Measurements from ENCODE around the gene DNASE1. TPM values are rescaled to one million over a fixed set of nuclear protein-coding genes. Genes with fewer than 3 reads are reported as not detected.

Gene DNASE1
- total and polyA plus RNA-seq, 12 donors, result 3.3 to 15.9 (median 7.4) TPM

DNA sequence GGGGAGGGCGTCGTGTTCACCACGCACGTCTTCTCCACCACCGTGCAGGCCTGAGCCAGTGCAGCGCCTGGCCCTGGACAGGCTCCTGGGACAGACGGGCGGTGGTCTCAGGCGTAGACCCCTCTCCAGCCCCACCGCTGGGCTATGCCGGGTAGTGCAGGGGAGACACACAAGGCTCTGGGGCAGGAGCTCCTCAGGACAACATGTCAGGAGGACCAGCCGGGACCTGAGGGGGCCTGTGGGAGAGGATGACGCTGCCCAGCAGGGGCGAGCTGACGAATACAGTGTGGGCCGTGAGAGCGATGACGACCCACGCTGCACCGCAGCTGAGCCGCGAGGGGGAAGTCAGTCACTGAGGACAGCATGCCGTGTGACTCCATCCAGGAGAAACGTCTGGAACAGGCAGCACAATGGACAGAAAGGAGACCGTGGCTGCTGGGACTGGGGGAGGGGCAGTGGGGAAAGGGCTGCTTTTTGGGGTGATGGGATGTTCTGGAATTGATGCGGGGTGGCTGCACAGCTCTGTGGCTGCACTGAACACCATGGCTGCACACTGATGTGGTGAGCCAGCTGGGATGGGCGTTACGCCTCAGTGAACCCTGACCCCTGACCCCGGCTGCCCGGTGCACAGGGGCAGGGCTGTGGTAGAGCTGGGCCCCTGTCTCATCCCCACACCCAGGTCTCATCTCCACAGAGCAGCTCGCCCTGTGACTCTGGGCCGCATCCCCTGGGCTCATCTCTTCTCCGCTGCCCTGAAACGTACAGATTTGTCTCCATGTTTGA, 20.2 kb downstream of the DNASE1 start:
- no peak for ATAC-seq
- TF ChIP-seq CTCF (IDR thresholded peaks at IDR 0.05), result no peak
- H3K4me3 ChIP-seq, result no peak overlapping the region
- no peak overlapping the region for H3K27ac ChIP-seq
- DNase-seq, result no peak
- H3K27me3 ChIP-seq, result no peaks in the 10 kb centered on the region
- no peaks in the 10 kb centered on the region for H3K9me3 ChIP-seq
- WGBS, 2 donors, result 90 to 91% methylated on average over 34 of the region's 34 CpGs
- intact Hi-C loops (cut with DNase I), result no loop called here
- peaks cover 0 to 93% (median 23%) of the 10 kb centered on the region in 9 donors for H3K36me3 ChIP-seq
- H3K4me1 ChIP-seq, result peaks cover 0 to 27% (median 16%) of the 10 kb centered on the region in 9 donors

GRCh38 chr16:3675601-3676130, 21.2 kb downstream of the DNASE1 start:
- peaks cover 0 to 99% (median 27%) of the 10 kb centered on the region in 9 donors for H3K36me3 ChIP-seq
- intact Hi-C loops (cut with DNase I), result no loop called here
- H3K4me1 ChIP-seq, result peaks cover 0 to 30% (median 16%) of the 10 kb centered on the region in 9 donors
- H3K27ac ChIP-seq, result peak overlapping the region in 2 of 10 donors; percentile 30 to 48
- peak in 7 of 8 donors; percentile 6 to 75 (median 25) for ATAC-seq
- H3K4me3 ChIP-seq, result no peak overlapping the region
- TF ChIP-seq CTCF (IDR thresholded peaks at IDR 0.05), result no peak
- H3K9me3 ChIP-seq, result no peaks in the 10 kb centered on the region
- 76 to 78% methylated on average over 24 of the region's 24 CpGs for WGBS, 2 donors
- H3K27me3 ChIP-seq, result no peaks in the 10 kb centered on the region
- no peak for DNase-seq

DNA sequence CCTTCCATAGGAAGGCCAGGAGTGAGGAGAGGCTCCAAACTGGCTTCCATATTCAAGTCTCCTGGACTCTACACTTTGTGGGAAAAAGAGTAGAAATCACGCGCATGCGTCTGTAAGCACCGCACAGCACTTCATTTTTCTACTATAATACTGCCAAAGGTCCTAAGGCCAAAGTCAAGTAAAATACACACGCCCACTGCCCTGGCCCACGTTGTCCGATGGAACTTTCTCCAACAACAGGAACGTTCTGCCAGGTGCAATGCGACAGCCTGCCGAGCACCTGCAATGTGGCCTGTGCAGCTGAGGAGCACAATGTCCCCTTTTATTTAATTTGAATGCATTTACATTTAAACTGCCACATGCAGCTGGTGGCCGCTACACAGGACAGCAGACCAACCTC, 23.5 kb downstream of the DNASE1 start:
- Histone ChIP-seq H3K36me3 (peaks cover 0 to 98% (median 29%) of the 10 kb centered on the region in 9 donors), H3K4me3 (no peak overlapping the region), H3K27me3 (no peaks in the 10 kb centered on the region), H3K27ac (no peak overlapping the region), H3K4me1 (peaks cover 0 to 37% (median 22%) of the 10 kb centered on the region in 9 donors), H3K9me3 (no peaks in the 10 kb centered on the region)
- ATAC-seq, result no peak
- no peak for TF ChIP-seq CTCF (IDR thresholded peaks at IDR 0.05)
- no peak for DNase-seq
- intact Hi-C loops (cut with DNase I), result no loop called here
- 96% methylated on average over 11 of the region's 11 CpGs for WGBS, 2 donors

- WGBS, 2 donors, result 40 to 60% methylated on average over 3 of the region's 3 CpGs
- no peaks in the 10 kb centered on the region for H3K9me3 ChIP-seq
- H3K27me3 ChIP-seq, result no peaks in the 10 kb centered on the region
- TF ChIP-seq CTCF (IDR thresholded peaks at IDR 0.05), result no peak
- DNase-seq (peak; percentile 26 to 34), ATAC-seq (peak; percentile 44 to 79 (median 68))
- no peak overlapping the region for H3K4me3 ChIP-seq
- peaks cover 0 to 97% (median 31%) of the 10 kb centered on the region in 9 donors for H3K36me3 ChIP-seq
- peaks cover 0 to 27% (median 12%) of the 10 kb centered on the region in 9 donors for H3K4me1 ChIP-seq
- peak overlapping the region in 1 of 10 donors; percentile 12 for H3K27ac ChIP-seq
- intact Hi-C loops (cut with DNase I), result no loop called here
Observed at GRCh38 chr16:3681206-3681605, 26.7 kb downstream of the DNASE1 start.

Measured in heart right ventricle (tissue), 16 donors.